ENCODE results near the gene SGMS1. TPM values are rescaled to one million over a fixed set of nuclear protein-coding genes. Genes with fewer than 3 reads are reported as not detected.

The SGMS1 gene
- total RNA-seq, 1 experiment from 2014 or later, result 20.4 TPM

DNA sequence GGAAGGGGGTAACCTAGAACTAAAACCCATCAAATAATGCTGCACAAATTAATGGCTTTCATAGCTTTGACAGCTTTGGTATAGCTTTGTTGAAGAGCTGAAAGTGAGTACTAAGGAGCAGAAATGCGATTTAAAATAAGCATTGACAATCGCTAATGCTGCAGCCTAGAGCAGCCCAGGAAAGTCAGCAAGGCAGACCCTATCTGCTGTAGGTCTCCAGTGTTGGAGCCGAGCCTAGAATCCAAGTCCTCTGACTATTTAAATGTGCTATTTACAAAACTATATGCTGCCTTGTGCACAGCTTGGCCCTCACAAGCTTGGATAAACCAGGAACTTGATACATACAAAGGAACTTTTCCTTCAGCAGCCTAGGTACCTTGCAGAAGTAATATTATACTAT lies 307.6 kb downstream of the SGMS1 start:
- H2BK5ac ChIP-seq (ENCODE audit: insufficient read length, low read length), result no peak overlapping the region
- H4K91ac ChIP-seq (ENCODE audit: insufficient read length, low read depth, low read length), result no peak overlapping the region
- no peak for DNase-seq
- H3K79me1 ChIP-seq (ENCODE audit: insufficient read depth, low read depth, low read length, poor library complexity, severe bottlenecking), result no peaks in the 10 kb centered on the region
- H2BK12ac ChIP-seq (ENCODE audit: insufficient read length, low read depth, low read length), result no peak overlapping the region
- Mint-ChIP-seq H3K27ac (no peak overlapping the region), H3K4me3 (no peak overlapping the region), H3K9me3 (no peaks in the 10 kb centered on the region), H3K4me1 (no peaks in the 10 kb centered on the region), H3K36me3 (ENCODE audit: insufficient read depth in 1 of 3, low read depth in 3 of 3) (peaks cover 0 to under 1% (median 0%) of the 10 kb centered on the region in 3 experiments; a peak in 1 of 7 replicates), H3K27me3 (ENCODE audit: low read depth) (no peaks in the 10 kb centered on the region)
- H3K23ac ChIP-seq (ENCODE audit: insufficient read length, low read depth, low read length), result no peak overlapping the region
- H3K9me3 ChIP-seq (ENCODE audit: control insufficient read depth, low read depth, low read length), result no peaks in the 10 kb centered on the region
- H3K9ac ChIP-seq (ENCODE audit: extremely low read depth, insufficient read length, low read length), result no peak overlapping the region
- no peak overlapping the region for H2BK15ac ChIP-seq (ENCODE audit: low read depth, low read length)
- no peak overlapping the region for H3K4me2 ChIP-seq (ENCODE audit: insufficient read depth, insufficient read length, low read length)
- H3K79me2 ChIP-seq (ENCODE audit: insufficient read depth, low read length), result no peaks in the 10 kb centered on the region
- no peak overlapping the region for H3K56ac ChIP-seq (ENCODE audit: insufficient read length, low read depth, low read length)
- no peak overlapping the region for H3K27ac ChIP-seq (ENCODE audit: insufficient read length, low read depth, low read length)
- no peak overlapping the region for H3K18ac ChIP-seq (ENCODE audit: insufficient read length, low read depth, low read length)
- H4K8ac ChIP-seq (replicated peaks; ENCODE audit: insufficient read length, low read depth, low read length), result no peak overlapping the region
- no peaks in the 10 kb centered on the region for H3K23me2 ChIP-seq (ENCODE audit: insufficient read length, low read depth, low read length, poor library complexity, severe bottlenecking)
- TF ChIP-seq CTCF (conservative IDR thresholded peaks at IDR 0.05), result no peak
- no peak overlapping the region for H3K4ac ChIP-seq (ENCODE audit: low read depth, low read length)
- no peak overlapping the region for H4K5ac ChIP-seq (ENCODE audit: insufficient read length, low read depth, low read length)
- H3K4me1 ChIP-seq (ENCODE audit: insufficient read depth, low read length), result no peaks in the 10 kb centered on the region
- no CpG with 5 or more reads among the region's 3 CpGs for WGBS (ENCODE audit: extremely low coverage, insufficient read length, low lambda C conversion rate)
- no peaks in the 10 kb centered on the region for H4K20me1 ChIP-seq (ENCODE audit: control insufficient read depth, insufficient read depth, insufficient read length)
- no peak overlapping the region for H2BK120ac ChIP-seq (ENCODE audit: low read depth, low read length, poor library complexity, severe bottlenecking)
- no peak overlapping the region for H3T11ph ChIP-seq (ENCODE audit: low read length)
- no peak overlapping the region for H3K14ac ChIP-seq (ENCODE audit: insufficient read depth, low read length)
- no peak overlapping the region for H2AFZ ChIP-seq (ENCODE audit: low read length)
- H3K27me3 ChIP-seq (ENCODE audit: insufficient read depth, low read length), result no peaks in the 10 kb centered on the region
- no peak overlapping the region for H2AK5ac ChIP-seq (ENCODE audit: insufficient read length, low read length)
- no peak overlapping the region for H2BK20ac ChIP-seq (ENCODE audit: low read depth, low read length, poor library complexity, severe bottlenecking)
